Stimulated activated naive CD4-positive, alpha-beta T cell (primary cell): ENCODE measurements around the gene ZNF160.
"Not testable (repeated sequence)": the region's sequence is repeated elsewhere in the genome, so short reads cannot be mapped to it uniquely, and the experiment has no call there.

Experiments
- DNase-seq, 6 experiments: peaks; one replicate each; lab custom pipeline; 2025; lab: John Stamatoyannopoulos, UW

ZNF160 gene

DNA sequence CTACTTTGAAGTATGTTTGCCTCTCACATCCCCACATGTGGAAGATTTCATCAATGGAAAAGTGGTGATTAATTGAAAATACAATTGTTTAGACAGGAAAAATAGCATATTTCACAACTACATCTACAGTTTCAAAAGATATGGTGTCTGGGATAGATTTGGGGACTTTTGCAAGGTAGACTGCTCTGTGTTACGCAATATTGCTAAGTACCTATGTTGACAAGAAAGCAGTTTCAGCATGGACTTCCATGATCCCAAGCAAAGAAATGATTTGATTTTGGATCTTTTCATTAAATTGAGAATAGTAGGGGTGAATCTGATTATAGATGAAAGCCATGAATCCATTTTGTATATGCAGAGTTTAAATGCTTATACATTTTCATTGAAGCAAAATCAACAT lies 10.5 kb downstream of the ZNF160 start:
- DNase-seq, result no peak

DNA sequence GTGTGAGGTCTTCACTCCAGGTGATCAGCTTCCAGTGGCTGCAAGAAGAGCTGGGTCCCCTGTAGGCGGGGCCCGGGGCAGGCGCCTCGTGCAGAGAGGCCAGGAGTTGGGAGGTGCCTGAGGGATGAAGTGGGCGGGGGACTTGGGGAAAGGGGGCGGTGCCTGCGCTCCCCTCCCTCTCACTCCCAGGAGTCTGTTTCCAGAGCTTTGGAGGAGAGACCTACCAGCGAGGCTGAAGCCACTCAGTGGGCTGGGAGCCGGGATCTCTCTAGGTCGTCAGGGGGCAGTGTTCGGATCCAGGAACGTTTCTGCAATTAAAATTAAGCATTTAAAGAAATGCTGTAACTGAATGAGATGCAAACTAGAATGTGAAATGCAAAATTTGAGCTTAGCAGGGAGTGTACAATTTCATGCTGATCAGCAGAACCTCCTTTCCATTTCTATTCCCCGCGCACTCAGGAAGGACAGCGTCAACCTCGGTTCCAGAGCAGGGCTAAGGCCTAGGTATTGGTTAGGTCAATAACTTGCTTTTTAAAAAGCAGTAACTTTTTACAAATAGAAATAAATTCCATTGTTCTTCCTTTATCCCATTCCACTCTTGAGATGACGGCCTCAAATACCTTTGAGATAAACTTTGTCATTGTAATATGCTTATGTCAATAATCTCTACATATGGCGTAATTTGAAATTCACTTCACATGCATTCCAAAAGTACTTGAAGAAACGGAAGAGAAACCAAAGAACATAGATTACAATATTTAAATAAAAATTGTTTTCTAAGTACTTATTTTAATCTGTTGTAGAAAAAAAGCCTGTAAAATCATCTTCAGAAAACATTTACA lies 11.6 kb downstream of the ZNF160 start:
- no peak for DNase-seq

GRCh38 chr19:53088091-53088490 lies 15.1 kb downstream of the ZNF160 start:
- DNase-seq, result no peak

DNA sequence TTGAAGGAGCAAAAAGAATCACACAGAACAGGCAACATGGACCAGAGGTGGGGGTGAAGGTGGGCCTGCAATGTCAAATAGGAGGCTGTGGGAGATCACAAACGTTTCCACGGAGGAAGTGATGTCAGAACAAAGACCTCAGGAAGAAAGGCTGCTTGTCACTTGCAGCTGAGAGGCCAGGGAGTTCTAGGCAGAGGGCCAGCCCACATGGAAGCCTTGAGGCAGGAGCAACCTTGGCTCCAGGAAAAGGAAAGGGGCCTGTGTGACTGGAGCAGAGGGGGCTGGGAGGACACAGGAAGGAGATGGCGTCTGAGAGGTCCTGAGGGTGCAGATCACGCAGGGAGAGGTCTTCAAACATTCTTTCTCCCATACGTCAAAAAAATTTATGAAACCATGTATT lies 16.3 kb downstream of the ZNF160 start:
- DNase-seq, result no peak

DNA sequence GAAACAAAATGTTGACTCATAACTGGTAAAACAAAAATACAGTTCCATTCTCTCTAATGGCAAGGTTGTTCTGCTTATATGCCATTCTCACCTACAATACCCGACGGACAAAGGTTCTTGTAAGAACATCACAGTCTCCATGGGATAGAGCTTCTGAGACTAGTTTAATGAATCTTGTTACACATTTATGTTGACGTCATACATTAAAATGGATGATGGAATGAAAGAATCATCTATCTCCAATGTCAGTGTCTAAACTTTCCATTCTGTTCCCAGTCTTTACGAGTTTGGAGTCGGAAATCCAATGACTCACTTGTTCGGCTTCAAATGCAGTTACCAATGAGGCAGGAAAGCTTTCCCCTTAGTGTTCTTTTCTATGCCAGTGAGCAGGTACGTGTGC lies 17.7 kb downstream of the ZNF160 start:
- DNase-seq, result no peak

GRCh38 chr19:53082929-53083328 lies 20.3 kb downstream of the ZNF160 start:
- no peak for DNase-seq

DNA sequence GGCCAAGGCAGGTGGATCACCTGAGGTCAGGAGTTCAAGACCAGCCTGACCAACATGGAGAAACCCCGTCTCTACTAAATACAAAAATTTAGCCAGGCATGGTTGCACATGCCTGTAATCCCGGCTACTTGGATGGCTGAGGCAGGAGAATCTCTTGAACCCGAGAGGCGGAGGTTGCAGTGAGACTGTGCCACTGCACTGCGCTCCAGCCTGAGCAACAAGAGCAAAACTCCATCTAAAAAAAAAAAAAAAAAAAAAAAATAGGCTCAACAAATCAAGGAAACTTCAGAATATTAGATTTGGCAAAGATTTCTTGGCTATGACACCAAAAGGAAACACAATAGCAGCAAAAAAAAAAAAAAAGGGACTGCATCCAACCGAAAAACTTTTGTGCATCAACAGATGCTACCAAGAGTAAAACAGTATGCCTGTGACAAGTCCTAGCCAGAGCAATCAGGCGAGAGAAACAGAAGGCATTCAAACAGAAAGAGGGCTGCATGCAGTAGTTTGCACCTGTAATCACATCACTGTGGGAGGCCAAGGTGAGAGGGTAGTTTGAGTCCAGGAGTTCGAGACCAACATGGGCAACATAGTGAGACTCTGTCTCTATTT lies 23.8 kb downstream of the ZNF160 start:
- no peak for DNase-seq

DNA sequence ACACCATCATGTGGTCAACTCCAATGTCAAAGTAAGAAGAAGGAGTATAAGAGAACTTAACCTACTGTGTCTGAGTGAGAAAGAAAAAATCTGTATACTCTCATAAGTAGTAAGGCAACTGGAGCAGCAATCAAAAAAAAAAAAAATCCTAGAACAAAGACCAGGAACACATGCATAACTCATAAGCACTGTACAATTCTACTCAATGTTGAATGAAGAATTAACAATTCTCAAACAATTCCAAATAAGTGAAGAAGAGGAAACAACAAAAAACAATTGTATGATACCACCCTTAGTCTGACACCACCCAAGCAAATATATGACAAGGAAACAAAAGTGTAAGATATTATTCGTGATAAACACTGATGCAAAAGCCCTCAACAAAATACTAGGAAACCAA lies 24.6 kb downstream of the ZNF160 start:
- no peak for DNase-seq

GRCh38 chr19:53076984-53077383 lies 26.2 kb downstream of the ZNF160 start:
- DNase-seq, result peak in 1 of 6 experiments; percentile 22

GRCh38 chr19:53068834-53069233 lies 34.4 kb downstream of the ZNF160 start:
- DNase-seq, result no peak

GRCh38 chr19:53068199-53068598 lies 35.0 kb downstream of the ZNF160 start:
- no peak for DNase-seq

DNA sequence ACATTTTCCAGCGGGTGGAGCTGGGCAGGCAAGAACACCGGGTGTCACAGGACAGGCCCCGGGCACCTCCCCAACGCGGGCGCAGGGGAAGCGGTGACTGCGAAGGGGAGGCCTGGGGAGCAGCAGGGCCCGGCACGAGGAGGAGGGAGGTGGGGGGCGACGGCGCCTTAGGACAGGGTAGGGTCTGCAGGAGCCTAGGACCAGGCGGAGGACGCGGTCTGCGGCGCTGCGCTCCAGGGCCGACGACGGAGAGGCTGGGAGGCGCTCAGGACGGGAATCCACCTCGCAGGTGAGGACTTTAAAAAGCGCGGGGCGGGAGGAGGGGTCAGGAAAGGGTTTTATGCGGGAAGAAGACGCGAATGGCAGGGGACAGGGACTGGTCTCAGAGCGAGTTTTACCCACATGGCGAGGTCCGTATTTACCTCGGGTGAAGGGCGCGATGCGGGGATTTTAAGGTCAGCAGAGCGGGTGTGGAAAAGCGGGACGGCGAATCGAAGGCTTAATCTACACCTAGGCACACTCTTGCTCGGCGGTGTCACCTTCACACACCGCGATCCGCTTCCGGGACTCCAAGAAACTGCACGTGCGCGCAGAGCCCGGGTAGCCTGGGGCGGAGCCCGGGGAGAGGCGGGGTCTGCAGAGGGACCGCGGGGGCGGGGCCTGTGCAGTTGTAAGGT lies 45.2 kb downstream of the ZNF160 start:
- no peak for DNase-seq

GRCh38 chr19:53055117-53055516 lies 48.1 kb downstream of the ZNF160 start:
- DNase-seq, result no peak

- DNase-seq, result no peak
Observed at GRCh38 chr19:53047379-53047778, 55.8 kb downstream of the ZNF160 start.

- no peak for DNase-seq
Observed at GRCh38 chr19:53045536-53045935, 57.7 kb downstream of the ZNF160 start.

GRCh38 chr19:53041366-53041765 lies 61.9 kb downstream of the ZNF160 start:
- DNase-seq, result no peak

GRCh38 chr19:53037101-53038097 lies 65.8 kb downstream of the ZNF160 start:
- no peak for DNase-seq

GRCh38 chr19:53034948-53035675 lies 68.1 kb downstream of the ZNF160 start:
- no peak for DNase-seq

DNA sequence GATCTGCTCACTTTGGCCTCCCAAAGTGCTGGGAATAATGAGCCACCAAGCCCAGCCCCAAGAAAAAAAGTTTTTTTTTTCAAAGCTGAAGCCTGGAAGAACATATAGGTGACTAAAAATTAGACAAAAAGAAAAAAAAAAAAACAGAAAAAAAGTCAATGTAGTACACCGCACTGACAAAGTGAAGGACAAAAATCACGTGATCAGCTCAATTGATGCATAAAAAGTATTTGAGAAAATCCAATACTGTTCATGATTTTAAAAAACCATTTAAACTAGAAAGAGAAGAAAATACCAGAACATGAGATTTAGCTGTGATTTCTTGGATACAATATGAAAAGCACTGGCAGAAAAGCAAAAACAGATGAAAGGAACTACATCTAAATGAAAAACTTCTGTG lies 69.2 kb downstream of the ZNF160 start:
- DNase-seq, result no peak

DNA sequence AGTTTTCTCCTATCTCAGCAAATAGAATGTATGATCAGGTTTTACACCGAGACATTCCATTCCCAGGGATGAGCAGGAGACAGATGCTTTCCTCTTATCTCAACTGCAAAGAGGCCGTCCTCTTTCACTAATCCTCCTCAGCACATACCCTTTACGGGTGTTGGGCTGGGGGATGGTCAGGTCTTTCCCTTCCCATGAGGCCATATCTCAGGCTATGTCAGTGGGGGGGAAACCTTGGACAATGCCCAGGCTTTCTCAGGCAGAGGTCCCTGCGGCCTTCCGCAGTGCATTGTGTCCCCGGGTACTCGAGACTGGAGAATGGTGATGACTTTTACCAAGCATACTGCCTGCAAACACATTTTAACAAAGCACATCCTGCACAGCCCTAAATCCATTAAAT lies 74.9 kb downstream of the ZNF160 start:
- not testable (repeated sequence) for DNase-seq

GRCh38 chr19:53019684-53020083 lies 83.5 kb downstream of the ZNF160 start:
- DNase-seq, result peak in 1 of 6 experiments; percentile 0
